ENCODE measurements around the gene IFT172.

DNA sequence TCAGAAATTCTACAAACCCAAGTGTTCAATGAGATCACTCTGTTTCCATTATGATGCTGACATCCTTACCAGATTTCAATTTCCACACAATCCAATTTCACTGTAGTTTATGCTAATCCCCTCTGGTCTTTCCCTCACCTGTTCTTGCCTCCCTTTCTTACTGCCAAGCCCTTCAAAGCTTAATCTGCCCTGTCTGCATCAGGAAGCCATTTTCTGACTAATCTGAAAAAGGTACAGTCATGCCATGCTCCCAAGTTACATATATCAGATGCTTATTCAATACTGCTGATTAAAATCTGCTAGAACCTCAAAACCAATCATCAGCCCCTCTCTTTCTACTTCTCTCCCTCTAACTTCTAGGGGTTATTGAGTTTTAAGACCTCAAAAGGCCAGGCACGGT is 38.4 kb downstream of the IFT172 start:
- TF ChIP-seq POLR2A (IDR thresholded peaks at IDR 0.05) (no peak), CTCF (IDR thresholded peaks at IDR 0.05) (no peak)

All from uterus (tissue), 2 donors.